Natural killer cell (primary cell): ENCODE measurements around the gene CCDC39. TPM values are rescaled to one million over a fixed set of nuclear protein-coding genes. Genes with fewer than 3 reads are reported as not detected.
"Not testable (repeated sequence)": the region's sequence is repeated elsewhere in the genome, so short reads cannot be mapped to it uniquely, and the experiment has no call there.

Experiments used
- ATAC-seq, 3 donors: fragments of 150-1000 bp in 2 of 3; fragments of 200-7000 bp in 1 of 3; cut with Tn5 transposase; 1 replicate in 1 of 3; 2 replicates in 2 of 3; pipeline ENCODE4 v1.10.0; 2021; ENCODE audit warnings: mild to moderate bottlenecking in 2 of 3, moderate library complexity in 2 of 3
- DNase-seq, 2 donors: peaks; one replicate each; pipeline versions ENCODE4 v3.0.0 to v3.0.0-alpha.2; 2013 to 2021; ENCODE audit warnings: mixed read lengths in 1 of 2
- H3K27ac ChIP-seq: one replicate; pipeline ENCODE4 v1.5.1; 2013; ENCODE audit warnings: mild to moderate bottlenecking, low read length
- H3K27me3 ChIP-seq: one replicate; pipeline ENCODE4 v1.6.1; 2013; ENCODE audit warnings: low read length; ENCODE audit not compliant: control insufficient read depth, insufficient read depth
- H3K36me3 ChIP-seq: one replicate; pipeline ENCODE4 v1.6.1; 2013; ENCODE audit warnings: low read length; ENCODE audit not compliant: control insufficient read depth, insufficient read depth
- H3K4me1 ChIP-seq: one replicate; pipeline ENCODE4 v1.6.1; 2013; ENCODE audit warnings: low read length; ENCODE audit not compliant: control insufficient read depth, insufficient read depth
- H3K4me3 ChIP-seq: one replicate; pipeline ENCODE4 v1.5.1; 2013; ENCODE audit warnings: low read length
- H3K9me3 ChIP-seq: one replicate; pipeline ENCODE4 v1.6.1; 2013; ENCODE audit warnings: low read length; ENCODE audit not compliant: control insufficient read depth, insufficient read depth
- H3K27ac Mint-ChIP-seq, 2 donors: one replicate each; pipeline ENCODE4 v1.8.0; 2022; ENCODE audit warnings: mild to moderate bottlenecking in 2 of 2, mixed read lengths in 2 of 2, moderate library complexity in 1 of 2
- H3K27me3 Mint-ChIP-seq, 2 donors: one replicate each; pipeline ENCODE4 v1.8.0; 2022; ENCODE audit warnings: low read depth in 2 of 2, mixed read lengths in 2 of 2
- H3K36me3 Mint-ChIP-seq: one replicate; pipeline ENCODE4 v1.8.0; 2022; ENCODE audit warnings: mixed read lengths
- H3K4me1 Mint-ChIP-seq, 2 donors: one replicate each; pipeline ENCODE4 v1.8.0; 2022; ENCODE audit warnings: mixed read lengths in 2 of 2
- H3K4me3 Mint-ChIP-seq: one replicate; pipeline ENCODE4 v1.8.0; 2022; ENCODE audit warnings: mild to moderate bottlenecking, moderate library complexity, mixed read lengths
- H3K9me3 Mint-ChIP-seq, 2 donors: one replicate each; pipeline ENCODE4 v1.8.0; 2022; ENCODE audit warnings: mixed read lengths in 2 of 2
- CTCF ChIP-seq: fragments of 200-600 bp; IDR thresholded peaks from one replicate; pipeline ENCODE4 v1.8.0; 2022; ENCODE audit warnings: antibody characterized with exemption
- WGBS: methylation state at CpG from one replicate; pipeline ENCODE4 v1.1.7; 2013; ENCODE audit warnings: missing lambda C conversion rate; ENCODE audit not compliant: insufficient coverage; 5-methylcytosine and 5-hydroxymethylcytosine counted together
- intact Hi-C: fragments of 100-400 bp; cut with micrococcal nuclease; formaldehyde crosslinking; loops from one replicate; pipeline ENCODE4 v1.14.2; 2022
- total RNA-seq, 4 donors: library from RNA; stranded (reverse); fragments of 120-200 nt in 1 of 4; gene quantifications; one replicate each; pipeline versions ENCODE4 v1.2.3 to v1.2.4, GENCODE V29; 2013 to 2022

CCDC39 gene
- total RNA-seq, 3 donors from 2014 or later (not counting 1 experiment from before 2014, with no cell fraction given), result not detected

GRCh38 chr3:180624714-180625113, 54.6 kb downstream of the CCDC39 start:
- Histone ChIP-seq H3K27me3 (no peaks in the 10 kb centered on the region), H3K27ac (no peak overlapping the region), H3K9me3 (no peaks in the 10 kb centered on the region), H3K4me1 (no peaks in the 10 kb centered on the region), H3K4me3 (no peak overlapping the region), H3K36me3 (peaks cover 2% of the 10 kb centered on the region)
- Mint-ChIP-seq H3K4me3 (no peak overlapping the region), H3K36me3 (peaks cover 18% of the 10 kb centered on the region), H3K27me3 (no peaks in the 10 kb centered on the region), H3K27ac (no peak overlapping the region), H3K4me1 (peaks cover 4 to 25% of the 10 kb centered on the region in 2 donors), H3K9me3 (no peaks in the 10 kb centered on the region)
- WGBS, result 81% methylated on average over 2 of the region's 2 CpGs
- ATAC-seq (no peak), DNase-seq (no peak)
- no peak for TF ChIP-seq CTCF
- intact Hi-C loops, result no loop called here

- intact Hi-C loops, result no loop called here
- Mint-ChIP-seq H3K36me3 (peaks cover 9% of the 10 kb centered on the region), H3K27ac (no peak overlapping the region), H3K4me3 (no peak overlapping the region), H3K4me1 (peaks cover 4 to 17% of the 10 kb centered on the region in 2 donors), H3K9me3 (no peaks in the 10 kb centered on the region), H3K27me3 (no peaks in the 10 kb centered on the region)
- Histone ChIP-seq H3K27me3 (no peaks in the 10 kb centered on the region), H3K4me1 (no peaks in the 10 kb centered on the region), H3K9me3 (no peaks in the 10 kb centered on the region), H3K36me3 (peaks cover 2% of the 10 kb centered on the region), H3K4me3 (no peak overlapping the region), H3K27ac (no peak overlapping the region)
- TF ChIP-seq CTCF, result no peak
- no peak for ATAC-seq
- 100% methylated on average over 1 of the region's 2 CpGs for WGBS
- no peak for DNase-seq
These were observed 59.6 kb downstream of the CCDC39 start for GRCh38 chr3:180619723-180620122.

- H3K4me3 Mint-ChIP-seq, H3K27me3 ChIP-seq, H3K27me3 Mint-ChIP-seq, H3K9me3 ChIP-seq, H3K4me1 ChIP-seq, ATAC-seq, intact Hi-C loops, H3K4me3 ChIP-seq, H3K27ac ChIP-seq, DNase-seq, H3K27ac Mint-ChIP-seq, H3K9me3 Mint-ChIP-seq, H3K4me1 Mint-ChIP-seq, H3K36me3 Mint-ChIP-seq: not testable (repeated sequence)
- H3K36me3 ChIP-seq, result peaks cover 11% of the 10 kb centered on the region
- no CpG with 5 or more reads among the region's 2 CpGs for WGBS
These were observed 60.7 kb downstream of the CCDC39 start for GRCh38 chr3:180618563-180618962.

GRCh38 chr3:180617049-180617448, 62.2 kb downstream of the CCDC39 start:
- no peaks in the 10 kb centered on the region for H3K27me3 ChIP-seq
- ATAC-seq, result no peak
- no peak overlapping the region for H3K4me3 Mint-ChIP-seq
- H3K4me1 ChIP-seq, result no peaks in the 10 kb centered on the region
- no peaks in the 10 kb centered on the region for H3K27me3 Mint-ChIP-seq
- H3K4me3 ChIP-seq, result no peak overlapping the region
- peaks cover 25% of the 10 kb centered on the region for H3K36me3 ChIP-seq
- intact Hi-C loops, result no loop called here
- H3K9me3 Mint-ChIP-seq, result no peaks in the 10 kb centered on the region
- TF ChIP-seq CTCF, result no peak
- no peak for DNase-seq
- H3K27ac ChIP-seq, result no peak overlapping the region
- 100% methylated on average over 2 of the region's 2 CpGs for WGBS
- H3K4me1 Mint-ChIP-seq, result peaks cover 0 to 5% of the 10 kb centered on the region in 2 donors
- H3K9me3 ChIP-seq, result no peaks in the 10 kb centered on the region
- no peaks in the 10 kb centered on the region for H3K36me3 Mint-ChIP-seq
- H3K27ac Mint-ChIP-seq, result no peak overlapping the region
